Activated CD4-positive, alpha-beta memory T cell treated with anti-CD3 and anti-CD28 coated beads for 36 hours (primary cell): ENCODE measurements around the gene RPS16. TPM values are rescaled to one million over a fixed set of nuclear protein-coding genes. Genes with fewer than 3 reads are reported as not detected.

Source experiments
- CTCF ChIA-PET: fragments of 350-600 bp; sonication (Branson Sonifier 250); formaldehyde crosslinking; loops from one replicate; lab custom pipeline; 2021; ENCODE audit warnings: antibody characterized with exemption, inconsistent platforms; lab: Charles Lee
- POLR2A ChIA-PET: fragments of 350-600 bp; sonication (Branson Sonifier 250); formaldehyde crosslinking; loops from one replicate; lab custom pipeline; 2021; ENCODE audit warnings: antibody characterized with exemption; lab: Charles Lee
- DNase-seq: peaks from one replicate; pipeline ENCODE4 v3.0.0-alpha.2; 2020
- H3K27ac Mint-ChIP-seq: one replicate; pipeline ENCODE4 v1.8.0; 2021; ENCODE audit warnings: mixed read lengths
- H3K27me3 Mint-ChIP-seq: one replicate; pipeline ENCODE4 v1.8.0; 2021; ENCODE audit warnings: mixed read lengths
- H3K36me3 Mint-ChIP-seq: one replicate; pipeline ENCODE4 v1.8.0; 2021; ENCODE audit warnings: mixed read lengths
- H3K4me1 Mint-ChIP-seq: one replicate; pipeline ENCODE4 v1.8.0; 2021; ENCODE audit warnings: low read depth, mixed read lengths
- H3K4me3 Mint-ChIP-seq: one replicate; pipeline ENCODE4 v1.8.0; 2021; ENCODE audit warnings: mild to moderate bottlenecking, mixed read lengths
- H3K9me3 Mint-ChIP-seq: one replicate; pipeline ENCODE4 v1.8.0; 2021; ENCODE audit warnings: mixed read lengths
- intact Hi-C: fragments of 100-400 bp; cut with micrococcal nuclease; formaldehyde crosslinking; loops from one replicate; pipeline ENCODE4 v1.15.1; 2023
- total RNA-seq, 2 experiments: library from RNA; stranded (reverse); gene quantifications; one replicate each; pipeline ENCODE4 v1.2.3, GENCODE V29; 2021

Gene RPS16
- total RNA-seq, 2 experiments from 2014 or later, result 3,682 to 3,746 TPM

GRCh38 chr19:39405958-39406655, 29.6 kb downstream of the RPS16 start:
- Mint-ChIP-seq H3K36me3 (peaks cover 30% of the 10 kb centered on the region), H3K4me3 (peak overlapping the region; percentile 85), H3K27me3 (no peaks in the 10 kb centered on the region), H3K4me1 (peaks cover 45% of the 10 kb centered on the region), H3K27ac (peak overlapping the region; percentile 94), H3K9me3 (no peaks in the 10 kb centered on the region)
- CTCF ChIA-PET, result interaction anchor here (0.7 to 4.5 kb wide), 3 partner anchors 8 to 30 kb away, joined by 4 to 54 read pairs (median 5); partner anchors contain the start of genes MED29, PAF1 and RPS16
- DNase-seq, result peak; percentile 90
- intact Hi-C loops, result no loop called here
- POLR2A ChIA-PET, result interaction anchor here (1.1 to 4.0 kb wide), 5 partner anchors 8 to 125 kb away, joined by 3 to 53 read pairs (median 22); partner anchors contain the start of genes MED29, PAF1 and RPS16

GRCh38 chr19:39405261-39405957, 30.3 kb downstream of the RPS16 start:
- no peaks in the 10 kb centered on the region for H3K9me3 Mint-ChIP-seq
- peaks cover 44% of the 10 kb centered on the region for H3K4me1 Mint-ChIP-seq
- H3K4me3 Mint-ChIP-seq, result peak overlapping the region; percentile 85
- peaks cover 30% of the 10 kb centered on the region for H3K36me3 Mint-ChIP-seq
- ChIA-PET POLR2A (interaction anchor here (2.3 to 3.9 kb wide), 2 partner anchors 30 kb away, joined by 22 read pairs; partner anchors contain the start of gene RPS16), CTCF (interaction anchor here (4.5 kb wide), 1 partner anchor 8 kb away, joined by 54 read pairs; no protein-coding TSS in a partner anchor)
- intact Hi-C loops, result no loop called here
- no peak for DNase-seq
- H3K27ac Mint-ChIP-seq, result peak overlapping the region; percentile 94
- H3K27me3 Mint-ChIP-seq, result no peaks in the 10 kb centered on the region

GRCh38 chr19:39403331-39404312, 32.1 kb downstream of the RPS16 start:
- Mint-ChIP-seq H3K4me3 (peak overlapping the region; percentile 78), H3K36me3 (peaks cover 26% of the 10 kb centered on the region), H3K27ac (peak overlapping the region; percentile 94), H3K4me1 (peaks cover 55% of the 10 kb centered on the region), H3K9me3 (no peaks in the 10 kb centered on the region), H3K27me3 (no peaks in the 10 kb centered on the region)
- CTCF ChIA-PET, result interaction anchor here (0.6 to 1.2 kb wide), 4 partner anchors 8 to 1013 kb away, joined by 3 to 5 read pairs (median 4); partner anchors contain the start of gene PLEKHG2
- peak; percentile 99 for DNase-seq
- POLR2A ChIA-PET, result interaction anchor here (1.0 to 3.9 kb wide), 6 partner anchors 8 to 42 kb away, joined by 4 to 28 read pairs (median 14); partner anchors contain the start of genes MED29, PAF1, PLEKHG2 and RPS16
- intact Hi-C loops, result loop anchor here (5.0 kb wide), 2 partner anchors 551 to 1859 kb away; partner anchors contain the start of gene HNRNPUL1

- ChIA-PET POLR2A (interaction anchor here (1.1 to 3.9 kb wide), 9 partner anchors 9 to 43 kb away, joined by 3 to 32 read pairs (median 15); partner anchors contain the start of genes MED29, PAF1, PLEKHG2 and RPS16), CTCF (interaction anchor here (1.0 to 7.6 kb wide), 3 partner anchors 9 to 33 kb away, joined by 3 to 219 read pairs (median 7); partner anchors contain the start of genes PLEKHG2 and RPS16)
- Mint-ChIP-seq H3K9me3 (no peaks in the 10 kb centered on the region), H3K27me3 (no peaks in the 10 kb centered on the region), H3K4me1 (peaks cover 62% of the 10 kb centered on the region), H3K36me3 (peaks cover 16% of the 10 kb centered on the region), H3K27ac (peak overlapping the region; percentile 94), H3K4me3 (peak overlapping the region; percentile 78)
- peak; percentile 94 for DNase-seq
- intact Hi-C loops, result loop anchor here (1.0 to 5.0 kb wide), 3 partner anchors 28 to 1860 kb away; partner anchors contain the start of gene HNRNPUL1
Measured at GRCh38 chr19:39402346-39403300, 33.1 kb downstream of the RPS16 start.

DNA sequence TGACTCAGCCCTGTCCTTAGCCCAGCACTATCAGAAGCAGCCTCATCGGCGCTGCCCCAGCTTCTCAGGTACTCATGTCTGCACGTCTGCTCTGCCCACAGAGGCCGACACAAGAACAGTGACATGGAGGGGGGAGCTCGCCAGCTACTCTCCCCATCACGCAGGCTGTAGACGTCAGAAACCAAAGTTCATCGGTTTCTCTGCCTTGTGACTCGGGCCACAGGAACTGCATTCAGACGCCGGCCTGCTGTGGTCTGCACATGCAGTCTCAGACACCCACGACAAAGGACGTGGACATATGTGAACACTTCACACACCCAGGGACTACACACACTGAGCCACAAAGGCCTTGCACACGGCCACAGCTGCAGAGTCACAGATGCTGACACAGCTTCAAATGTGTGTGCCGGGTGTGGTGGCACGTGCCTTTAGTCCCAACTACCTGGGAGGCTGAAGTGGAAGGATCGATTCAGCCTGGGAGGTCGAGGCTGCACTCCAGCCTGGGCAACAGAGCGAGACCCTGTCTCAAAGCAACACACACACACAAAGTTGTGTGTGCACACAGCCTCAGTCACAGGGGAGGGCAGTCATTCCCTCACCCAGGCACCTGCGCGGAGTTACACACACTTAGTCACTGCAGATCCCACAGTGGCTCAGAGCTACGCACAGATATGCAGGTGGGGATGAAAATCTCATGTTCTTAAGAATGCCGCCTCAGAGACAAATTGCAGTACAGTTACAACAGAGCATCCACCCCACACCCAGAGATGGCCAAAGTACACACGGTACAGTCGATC, 34.0 kb downstream of the RPS16 start:
- no peaks in the 10 kb centered on the region for H3K27me3 Mint-ChIP-seq
- intact Hi-C loops, result loop anchor here (1.0 to 5.0 kb wide), 3 partner anchors 29 to 1861 kb away; partner anchors contain the start of gene HNRNPUL1
- H3K9me3 Mint-ChIP-seq, result no peaks in the 10 kb centered on the region
- DNase-seq, result peak; percentile 94
- ChIA-PET POLR2A (interaction anchor here (0.8 to 3.9 kb wide), 10 partner anchors 10 to 60 kb away, joined by 3 to 32 read pairs (median 4); partner anchors contain the start of genes MED29, PAF1, PLEKHG2 and RPS16), CTCF (interaction anchor here (0.7 to 7.6 kb wide), 7 partner anchors 10 to 131 kb away, joined by 3 to 219 read pairs (median 7); partner anchors contain the start of genes EID2B, MED29, PAF1 and PLEKHG2)
- H3K4me3 Mint-ChIP-seq, result peak overlapping the region; percentile 78
- peaks cover 8% of the 10 kb centered on the region for H3K36me3 Mint-ChIP-seq
- H3K4me1 Mint-ChIP-seq, result peaks cover 68% of the 10 kb centered on the region
- H3K27ac Mint-ChIP-seq, result peak overlapping the region; percentile 94

GRCh38 chr19:39401070-39401548, 34.6 kb downstream of the RPS16 start:
- H3K4me1 Mint-ChIP-seq, result peaks cover 65% of the 10 kb centered on the region
- peaks cover 5% of the 10 kb centered on the region for H3K36me3 Mint-ChIP-seq
- CTCF ChIA-PET, result interaction anchor here (0.7 to 7.6 kb wide), 6 partner anchors 10 to 132 kb away, joined by 3 to 219 read pairs (median 8); partner anchors contain the start of genes EID2B, MED29, PAF1 and PLEKHG2
- no peaks in the 10 kb centered on the region for H3K27me3 Mint-ChIP-seq
- POLR2A ChIA-PET, result interaction anchor here (0.8 to 3.9 kb wide), 10 partner anchors 10 to 59 kb away, joined by 3 to 32 read pairs (median 4); partner anchors contain the start of genes MED29, PAF1, PLEKHG2 and RPS16
- intact Hi-C loops, result loop anchor here (5.0 kb wide), 2 partner anchors 549 to 1861 kb away; partner anchors contain the start of gene HNRNPUL1
- peak overlapping the region; percentile 78 for H3K4me3 Mint-ChIP-seq
- no peaks in the 10 kb centered on the region for H3K9me3 Mint-ChIP-seq
- DNase-seq, result no peak
- H3K27ac Mint-ChIP-seq, result peak overlapping the region; percentile 94

- intact Hi-C loops, result loop anchor here (5.0 kb wide), 2 partner anchors 548 to 1862 kb away; partner anchors contain the start of gene HNRNPUL1
- no peaks in the 10 kb centered on the region for H3K27me3 Mint-ChIP-seq
- peak overlapping the region; percentile 36 for H3K27ac Mint-ChIP-seq
- no peaks in the 10 kb centered on the region for H3K9me3 Mint-ChIP-seq
- no peak overlapping the region for H3K4me3 Mint-ChIP-seq
- peaks cover 59% of the 10 kb centered on the region for H3K4me1 Mint-ChIP-seq
- peaks cover 11% of the 10 kb centered on the region for H3K36me3 Mint-ChIP-seq
- ChIA-PET POLR2A (interaction anchor here (2.3 kb wide), 1 partner anchor 9 kb away, joined by 32 read pairs; the partner anchor contains the start of genes MED29 and PAF1), CTCF (interaction anchor here (1.1 to 7.6 kb wide), 3 partner anchors 9 to 133 kb away, joined by 3 to 219 read pairs (median 9); partner anchors contain the start of genes MED29, PAF1 and PLEKHG2)
- DNase-seq, result no peak
Measured at GRCh38 chr19:39400061-39400460, 35.7 kb downstream of the RPS16 start.

DNA sequence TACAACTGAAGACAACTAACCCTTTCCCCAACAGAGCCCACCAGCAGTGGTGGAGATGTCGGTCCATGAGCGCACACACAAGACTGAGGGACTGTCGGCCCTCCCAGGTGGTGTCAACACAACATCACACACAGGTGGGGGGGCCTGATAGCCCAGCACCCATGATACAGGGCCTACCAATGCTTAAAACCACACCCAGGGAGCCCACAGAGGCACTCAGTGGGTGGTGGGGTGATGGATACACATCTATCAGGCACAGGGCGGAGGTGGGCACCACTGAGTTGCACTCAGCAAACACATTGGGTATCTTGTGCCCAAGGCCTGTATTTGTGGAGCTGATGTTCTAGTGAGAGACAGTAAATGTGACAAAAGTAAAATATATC, 36.1 kb downstream of the RPS16 start:
- Mint-ChIP-seq H3K27ac (peak overlapping the region; percentile 36), H3K36me3 (peaks cover 12% of the 10 kb centered on the region), H3K9me3 (no peaks in the 10 kb centered on the region), H3K4me1 (peaks cover 55% of the 10 kb centered on the region), H3K27me3 (no peaks in the 10 kb centered on the region), H3K4me3 (no peak overlapping the region)
- intact Hi-C loops, result loop anchor here (5.0 kb wide), 2 partner anchors 547 to 1863 kb away; partner anchors contain the start of gene HNRNPUL1
- ChIA-PET CTCF (interaction anchor here (1.1 to 7.6 kb wide), 3 partner anchors 12 to 134 kb away, joined by 3 to 219 read pairs (median 9); partner anchors contain the start of genes PLEKHG2 and SAMD4B), POLR2A (interaction anchor here (2.3 to 3.8 kb wide), 2 partner anchors 8 to 36 kb away, joined by 17 to 53 read pairs; partner anchors contain the start of genes RPS16 and ZFP36)
- DNase-seq, result no peak
